Measurements from ENCODE around the gene GATD1.

- TF ChIP-seq CTCF (conservative IDR thresholded peaks at IDR 0.05; ENCODE audit: low read depth in 2 of 2) (no peak), JUNB (IDR thresholded peaks at IDR 0.05; ENCODE audit: unreplicated experiment) (no peak), EZH2phosphoT487 (IDR thresholded peaks at IDR 0.05; ENCODE audit: unreplicated experiment) (no peak), REST (IDR thresholded peaks at IDR 0.05; ENCODE audit: unreplicated experiment) (no peak), EZH2 (IDR thresholded peaks at IDR 0.05; ENCODE audit: low read depth, unreplicated experiment) (no peak), POLR2AphosphoS5 (IDR thresholded peaks at IDR 0.05; ENCODE audit: low read depth) (no peak), CREB1 (CRISPR knock-in tag; IDR thresholded peaks at IDR 0.05; ENCODE audit: low read depth) (no peak), ZNF114 (CRISPR knock-in tag; IDR thresholded peaks at IDR 0.05) (no peak)
Observed at GRCh38 chr11:815675-816432, 38.6 kb upstream of the GATD1 start.

Data from GM23338 (cell line).